Glutamatergic neuron (in vitro differentiated cells): ENCODE results near the gene MTHFD1L. TPM values are rescaled to one million over a fixed set of nuclear protein-coding genes. Genes with fewer than 3 reads are reported as not detected.

Experiments
- DNase-seq: peaks from one replicate; pipeline ENCODE4 v3.0.0; 2022
- H3K27ac Mint-ChIP-seq: one replicate; pipeline ENCODE4 v1.8.0; 2020; ENCODE audit warnings: mild to moderate bottlenecking, mixed read lengths, inconsistent platforms; ENCODE audit not compliant: unreplicated experiment
- H3K27me3 Mint-ChIP-seq: one replicate; pipeline ENCODE4 v1.8.0; 2020; ENCODE audit warnings: mild to moderate bottlenecking, moderate library complexity, mixed read lengths, inconsistent platforms; ENCODE audit not compliant: unreplicated experiment
- H3K36me3 Mint-ChIP-seq: one replicate; pipeline ENCODE4 v1.8.0; 2020; ENCODE audit warnings: mild to moderate bottlenecking, mixed read lengths, inconsistent platforms; ENCODE audit not compliant: unreplicated experiment
- H3K4me1 Mint-ChIP-seq: one replicate; pipeline ENCODE4 v1.8.0; 2020; ENCODE audit warnings: mild to moderate bottlenecking, low read depth, mixed read lengths, inconsistent platforms; ENCODE audit not compliant: unreplicated experiment
- H3K4me3 Mint-ChIP-seq: one replicate; pipeline ENCODE4 v1.8.0; 2020; ENCODE audit warnings: mild to moderate bottlenecking, mixed read lengths, inconsistent platforms; ENCODE audit not compliant: unreplicated experiment
- H3K9me3 Mint-ChIP-seq: one replicate; pipeline ENCODE4 v1.8.0; 2020; ENCODE audit warnings: mild to moderate bottlenecking, moderate library complexity, mixed read lengths, inconsistent platforms; ENCODE audit not compliant: unreplicated experiment
- total RNA-seq: library from RNA; stranded (reverse); fragmentation: NEBNext Ultra II Directional; extraction: Animal tissue kit (Norgen Biotek cat#: 25700); gene quantifications from one replicate; pipeline ENCODE4 v1.2.1, GENCODE V29; 2021; ENCODE audit not compliant: unreplicated experiment
- TF ChIP-seq, protein P1 (sequence below): fragments of 200-600 bp; sonication (generic); IDR thresholded peaks from one replicate; pipeline ENCODE4 v1.5.0; 2021; ENCODE audit not compliant: partially characterized antibody, unreplicated experiment

Gene MTHFD1L
- total RNA-seq, 1 donor from 2014 or later, result 35.9 TPM

DNA sequence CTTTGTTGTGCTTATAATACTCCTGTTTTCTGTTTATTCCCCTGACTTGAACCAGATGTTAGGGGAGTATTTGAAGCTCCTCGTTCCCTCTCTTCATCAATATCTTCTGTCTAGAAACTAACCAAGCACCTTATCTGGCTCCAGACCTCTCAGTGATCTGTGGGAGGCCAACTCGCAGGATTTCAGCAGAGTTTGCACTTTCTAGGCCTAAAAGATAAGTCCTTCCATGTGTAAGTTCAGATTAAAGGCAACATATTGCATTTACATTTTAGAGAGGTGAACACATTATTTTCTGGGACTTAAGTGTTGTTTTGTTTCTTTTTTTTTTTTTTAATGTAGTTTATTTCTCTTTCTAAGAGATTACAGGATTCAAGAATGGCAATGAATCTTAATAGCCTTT is 234.8 kb downstream of the MTHFD1L start:
- Mint-ChIP-seq H3K9me3 (peaks cover 2% of the 10 kb centered on the region), H3K4me3 (no peak overlapping the region), H3K4me1 (no peaks in the 10 kb centered on the region), H3K27ac (no peak overlapping the region), H3K27me3 (no peaks in the 10 kb centered on the region), H3K36me3 (no peaks in the 10 kb centered on the region)
- DNase-seq, result no peak
- TF ChIP-seq, protein P1, sequence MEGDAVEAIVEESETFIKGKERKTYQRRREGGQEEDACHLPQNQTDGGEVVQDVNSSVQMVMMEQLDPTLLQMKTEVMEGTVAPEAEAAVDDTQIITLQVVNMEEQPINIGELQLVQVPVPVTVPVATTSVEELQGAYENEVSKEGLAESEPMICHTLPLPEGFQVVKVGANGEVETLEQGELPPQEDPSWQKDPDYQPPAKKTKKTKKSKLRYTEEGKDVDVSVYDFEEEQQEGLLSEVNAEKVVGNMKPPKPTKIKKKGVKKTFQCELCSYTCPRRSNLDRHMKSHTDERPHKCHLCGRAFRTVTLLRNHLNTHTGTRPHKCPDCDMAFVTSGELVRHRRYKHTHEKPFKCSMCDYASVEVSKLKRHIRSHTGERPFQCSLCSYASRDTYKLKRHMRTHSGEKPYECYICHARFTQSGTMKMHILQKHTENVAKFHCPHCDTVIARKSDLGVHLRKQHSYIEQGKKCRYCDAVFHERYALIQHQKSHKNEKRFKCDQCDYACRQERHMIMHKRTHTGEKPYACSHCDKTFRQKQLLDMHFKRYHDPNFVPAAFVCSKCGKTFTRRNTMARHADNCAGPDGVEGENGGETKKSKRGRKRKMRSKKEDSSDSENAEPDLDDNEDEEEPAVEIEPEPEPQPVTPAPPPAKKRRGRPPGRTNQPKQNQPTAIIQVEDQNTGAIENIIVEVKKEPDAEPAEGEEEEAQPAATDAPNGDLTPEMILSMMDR, result no peak

DNA sequence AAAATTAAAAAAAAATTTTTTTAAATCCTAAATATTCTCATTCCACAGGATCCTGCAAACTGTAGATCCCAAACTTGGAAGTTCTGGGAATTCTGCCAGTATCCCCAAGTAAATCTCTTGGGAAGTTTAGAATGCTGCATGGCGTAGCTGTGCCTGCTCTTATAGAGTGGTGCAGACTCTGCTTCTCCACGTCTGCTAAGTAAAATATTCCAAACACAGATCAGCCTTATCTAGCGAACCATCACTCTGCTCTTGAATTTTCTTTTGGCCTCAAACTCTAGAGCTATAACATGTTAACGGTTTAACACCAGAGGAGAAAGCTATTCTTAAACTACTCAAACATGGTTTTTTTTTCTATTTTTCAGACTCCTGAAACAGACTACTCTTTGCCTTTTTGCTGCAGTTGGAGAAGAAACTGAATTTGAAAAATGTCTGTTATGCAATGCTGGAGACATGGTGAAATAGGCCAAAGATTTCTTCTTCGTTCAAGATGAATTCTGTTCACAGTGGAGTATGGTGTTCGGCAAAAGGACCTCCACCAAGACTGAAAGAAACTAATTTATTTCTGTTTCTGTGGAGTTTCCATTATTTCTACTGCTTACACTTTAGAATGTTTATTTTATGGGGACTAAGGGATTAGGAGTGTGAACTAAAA is 235.8 kb downstream of the MTHFD1L start:
- DNase-seq, result no peak
- no peak overlapping the region for H3K27ac Mint-ChIP-seq
- H3K27me3 Mint-ChIP-seq, result no peaks in the 10 kb centered on the region

DNA sequence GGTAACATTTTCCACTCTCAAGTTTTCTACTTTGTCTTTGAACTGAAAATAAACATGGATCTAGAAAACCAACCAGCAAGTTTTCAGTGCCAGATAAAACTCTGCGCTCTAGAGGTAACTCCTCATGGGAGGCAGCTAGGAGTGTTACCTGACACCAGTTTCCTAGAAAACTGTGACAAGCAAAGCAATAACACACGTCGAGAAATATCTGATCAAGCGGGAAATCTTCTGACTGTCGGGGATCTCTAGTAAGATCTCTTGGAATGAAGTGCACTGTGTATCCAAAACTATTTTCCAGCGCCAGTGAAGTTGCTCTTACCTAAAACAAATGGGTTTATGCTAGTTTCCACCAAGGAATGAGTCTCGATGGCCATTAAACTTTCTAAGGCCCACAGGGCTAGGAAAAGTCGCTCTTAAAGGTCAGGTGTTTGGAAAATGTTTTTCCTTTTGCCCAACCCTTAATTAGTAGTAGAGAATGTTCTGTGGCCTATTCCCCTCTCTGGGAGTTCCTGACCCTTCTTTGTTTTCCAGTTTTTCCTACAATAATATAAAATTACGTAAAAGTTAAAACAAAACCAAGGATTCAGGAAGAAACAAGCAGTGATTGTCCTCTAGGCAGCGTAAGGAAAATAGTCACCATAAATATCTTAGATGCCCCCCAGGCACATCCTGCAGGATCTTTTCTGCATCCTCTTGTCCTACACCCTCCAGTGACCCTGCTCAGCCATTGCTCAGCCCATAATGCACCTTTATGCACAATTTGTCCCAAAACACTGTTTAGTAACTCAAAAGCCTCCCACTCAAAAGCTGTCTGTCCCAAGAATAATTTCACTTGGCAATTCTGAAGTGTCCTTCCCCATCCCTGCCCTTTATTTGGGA is 236.6 kb downstream of the MTHFD1L start:
- no peak overlapping the region for H3K4me3 Mint-ChIP-seq
- DNase-seq, result no peak
- no peak overlapping the region for H3K27ac Mint-ChIP-seq
- no peaks in the 10 kb centered on the region for H3K4me1 Mint-ChIP-seq
- peaks cover 2% of the 10 kb centered on the region for H3K9me3 Mint-ChIP-seq
- no peaks in the 10 kb centered on the region for H3K36me3 Mint-ChIP-seq
- H3K27me3 Mint-ChIP-seq, result no peaks in the 10 kb centered on the region
- TF ChIP-seq, protein P1, result no peak

More for the DNA sequence above, 235.8 kb downstream of the MTHFD1L start:
- Mint-ChIP-seq H3K4me1 (no peaks in the 10 kb centered on the region), H3K9me3 (peaks cover 2% of the 10 kb centered on the region), H3K36me3 (no peaks in the 10 kb centered on the region), H3K4me3 (no peak overlapping the region)
- TF ChIP-seq, protein P1, result no peak

DNA sequence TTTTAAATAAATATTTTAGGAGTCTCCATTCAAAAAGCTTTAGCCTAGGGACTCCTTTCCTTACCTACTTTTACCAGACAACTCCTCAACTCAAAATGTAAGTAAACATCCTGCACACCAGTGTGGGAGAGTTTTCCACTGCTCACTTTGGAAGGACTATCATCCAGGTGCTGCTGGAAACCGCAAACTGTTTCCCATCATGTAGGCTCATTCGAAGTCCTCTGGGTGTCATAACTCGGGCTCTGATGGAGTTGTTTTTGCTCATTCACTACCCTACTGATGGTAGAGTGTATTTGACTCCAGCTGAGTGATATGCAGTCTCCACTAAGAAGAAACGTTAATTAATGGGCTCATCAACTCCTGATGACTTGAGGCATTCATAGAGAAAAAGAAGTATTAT is 237.8 kb downstream of the MTHFD1L start:
- DNase-seq, result no peak
- Mint-ChIP-seq H3K9me3 (peaks cover 2% of the 10 kb centered on the region), H3K4me3 (no peak overlapping the region), H3K27me3 (no peaks in the 10 kb centered on the region), H3K36me3 (no peaks in the 10 kb centered on the region), H3K4me1 (no peaks in the 10 kb centered on the region), H3K27ac (no peak overlapping the region)
- TF ChIP-seq, protein P1, result no peak
